Activated naive CD8-positive, alpha-beta T cell treated with anti-CD3 and anti-CD28 coated beads, Interleukin-2, amount 10 ng/mL, durations not matched to agents 7 days and 5 days (primary cell): ENCODE data around the gene CPA5. TPM values are rescaled to one million over a fixed set of nuclear protein-coding genes. Genes with fewer than 3 reads are reported as not detected.

Experiments
- ATAC-seq: fragments of 150-1000 bp; cut with Tn5 transposase; one replicate; pipeline ENCODE4 v1.10.0; 2021; ENCODE audit warnings: low read depth, moderate library complexity
- POLR2A ChIA-PET: fragments of 350-600 bp; sonication (Branson Sonifier 250); formaldehyde crosslinking; loops from one replicate; lab custom pipeline; 2021; ENCODE audit warnings: antibody characterized with exemption; lab: Charles Lee
- DNase-seq: peaks from one replicate; pipeline ENCODE4 v3.0.0; 2021
- H3K27ac Mint-ChIP-seq: one replicate; pipeline ENCODE4 v1.8.0; 2022; ENCODE audit warnings: mild to moderate bottlenecking, mixed read lengths
- H3K27me3 Mint-ChIP-seq: one replicate; pipeline ENCODE4 v1.8.0; 2022; ENCODE audit warnings: mild to moderate bottlenecking, moderate library complexity, mixed read lengths
- H3K36me3 Mint-ChIP-seq: one replicate; pipeline ENCODE4 v1.8.0; 2021; ENCODE audit warnings: mild to moderate bottlenecking, mixed read lengths
- H3K4me1 Mint-ChIP-seq: one replicate; pipeline ENCODE4 v1.8.0; 2021; ENCODE audit warnings: mixed read lengths
- H3K4me3 Mint-ChIP-seq: one replicate; pipeline ENCODE4 v1.8.0; 2022; ENCODE audit warnings: mild to moderate bottlenecking, moderate library complexity, mixed read lengths
- H3K9me3 Mint-ChIP-seq: one replicate; pipeline ENCODE4 v1.8.0; 2021; ENCODE audit warnings: mixed read lengths
- total RNA-seq, 2 experiments: library from RNA; stranded (reverse); gene quantifications; one replicate each; pipeline ENCODE4 v1.2.3, GENCODE V29; 2021

CPA5 gene
- total RNA-seq, 2 experiments from 2014 or later, result 8.7 to 9.4 TPM

- no peaks in the 10 kb centered on the region for H3K4me1 Mint-ChIP-seq
- H3K4me3 Mint-ChIP-seq, result no peak overlapping the region
- H3K36me3 Mint-ChIP-seq, result peaks cover 4% of the 10 kb centered on the region
- no peak overlapping the region for H3K27ac Mint-ChIP-seq
- POLR2A ChIA-PET, result no interaction called here
- ATAC-seq (no peak), DNase-seq (no peak)
- H3K9me3 Mint-ChIP-seq, result peaks cover 6% of the 10 kb centered on the region
- no peaks in the 10 kb centered on the region for H3K27me3 Mint-ChIP-seq
Measured at GRCh38 chr7:130380861-130381455, 36.3 kb downstream of the CPA5 start.

- ATAC-seq, result no peak
- no peaks in the 10 kb centered on the region for H3K27me3 Mint-ChIP-seq
- H3K4me1 Mint-ChIP-seq, result peaks cover under 1% of the 10 kb centered on the region
- no peak overlapping the region for H3K4me3 Mint-ChIP-seq
- peaks cover under 1% of the 10 kb centered on the region for H3K9me3 Mint-ChIP-seq
- peaks cover under 1% of the 10 kb centered on the region for H3K36me3 Mint-ChIP-seq
- H3K27ac Mint-ChIP-seq, result no peak overlapping the region
- DNase-seq, result no peak
- POLR2A ChIA-PET, result no interaction called here
Measured at GRCh38 chr7:130381468-130382312, 37.1 kb downstream of the CPA5 start.

- Mint-ChIP-seq H3K27me3 (no peaks in the 10 kb centered on the region), H3K27ac (no peak overlapping the region), H3K4me1 (peaks cover 4% of the 10 kb centered on the region), H3K9me3 (peaks cover 4% of the 10 kb centered on the region), H3K36me3 (no peaks in the 10 kb centered on the region), H3K4me3 (no peak overlapping the region)
- ATAC-seq, result no peak
- POLR2A ChIA-PET, result no interaction called here
- no peak for DNase-seq
Measured at GRCh38 chr7:130383187-130383980, 38.8 kb downstream of the CPA5 start.

GRCh38 chr7:130384371-130384801, 39.8 kb downstream of the CPA5 start:
- no peak for DNase-seq
- peaks cover 4% of the 10 kb centered on the region for H3K9me3 Mint-ChIP-seq
- no peak overlapping the region for H3K27ac Mint-ChIP-seq
- peaks cover 2% of the 10 kb centered on the region for H3K36me3 Mint-ChIP-seq
- no peak for ATAC-seq
- H3K4me3 Mint-ChIP-seq, result no peak overlapping the region
- no peaks in the 10 kb centered on the region for H3K27me3 Mint-ChIP-seq
- H3K4me1 Mint-ChIP-seq, result peaks cover 4% of the 10 kb centered on the region
- POLR2A ChIA-PET, result no interaction called here

- H3K4me3 Mint-ChIP-seq, result no peak overlapping the region
- no peak overlapping the region for H3K27ac Mint-ChIP-seq
- H3K27me3 Mint-ChIP-seq, result no peaks in the 10 kb centered on the region
- H3K36me3 Mint-ChIP-seq, result peaks cover 2% of the 10 kb centered on the region
- DNase-seq, result no peak
- no peak for ATAC-seq
- POLR2A ChIA-PET, result interaction anchor here (0.6 kb wide), 1 partner anchor 13 kb away, joined by 7 read pairs; no protein-coding TSS in a partner anchor
- peaks cover 4% of the 10 kb centered on the region for H3K4me1 Mint-ChIP-seq
- H3K9me3 Mint-ChIP-seq, result peaks cover 4% of the 10 kb centered on the region
Measured at GRCh38 chr7:130384841-130385599, 40.4 kb downstream of the CPA5 start.

- Mint-ChIP-seq H3K27ac (no peak overlapping the region), H3K27me3 (no peaks in the 10 kb centered on the region), H3K4me3 (no peak overlapping the region), H3K4me1 (peaks cover 4% of the 10 kb centered on the region), H3K9me3 (peaks cover 4% of the 10 kb centered on the region), H3K36me3 (peaks cover 2% of the 10 kb centered on the region)
- POLR2A ChIA-PET, result interaction anchor here (0.6 kb wide), 1 partner anchor 12 kb away, joined by 7 read pairs; no protein-coding TSS in a partner anchor
- ATAC-seq (no peak), DNase-seq (no peak)
Measured at GRCh38 chr7:130385600-130386066, 41.0 kb downstream of the CPA5 start.

- H3K9me3 Mint-ChIP-seq, result peaks cover 4% of the 10 kb centered on the region
- no peak for ATAC-seq
- H3K4me1 Mint-ChIP-seq, result peaks cover 4% of the 10 kb centered on the region
- H3K27me3 Mint-ChIP-seq, result no peaks in the 10 kb centered on the region
- DNase-seq, result no peak
- POLR2A ChIA-PET, result no interaction called here
- H3K4me3 Mint-ChIP-seq, result no peak overlapping the region
- H3K36me3 Mint-ChIP-seq, result peaks cover 2% of the 10 kb centered on the region
- no peak overlapping the region for H3K27ac Mint-ChIP-seq
Measured at GRCh38 chr7:130386876-130387275, 42.3 kb downstream of the CPA5 start.

GRCh38 chr7:130387306-130387627, 42.7 kb downstream of the CPA5 start:
- peaks cover 4% of the 10 kb centered on the region for H3K9me3 Mint-ChIP-seq
- no peaks in the 10 kb centered on the region for H3K27me3 Mint-ChIP-seq
- peaks cover 3% of the 10 kb centered on the region for H3K36me3 Mint-ChIP-seq
- ATAC-seq (no peak), DNase-seq (no peak)
- H3K4me3 Mint-ChIP-seq, result no peak overlapping the region
- H3K4me1 Mint-ChIP-seq, result peaks cover 4% of the 10 kb centered on the region
- H3K27ac Mint-ChIP-seq, result no peak overlapping the region
- POLR2A ChIA-PET, result no interaction called here

GRCh38 chr7:130387628-130388403, 43.2 kb downstream of the CPA5 start:
- peaks cover 3% of the 10 kb centered on the region for H3K36me3 Mint-ChIP-seq

GRCh38 chr7:130388671-130389070, 44.1 kb downstream of the CPA5 start:
- H3K27me3 Mint-ChIP-seq, result peaks cover 2% of the 10 kb centered on the region
- DNase-seq (no peak), ATAC-seq (no peak)
- H3K9me3 Mint-ChIP-seq, result peaks cover 4% of the 10 kb centered on the region
- peaks cover 6% of the 10 kb centered on the region for H3K36me3 Mint-ChIP-seq
- H3K4me1 Mint-ChIP-seq, result peaks cover 15% of the 10 kb centered on the region
- H3K4me3 Mint-ChIP-seq, result no peak overlapping the region
- no peak overlapping the region for H3K27ac Mint-ChIP-seq
- POLR2A ChIA-PET, result no interaction called here

More at GRCh38 chr7:130387628-130388403, 43.2 kb downstream of the CPA5 start:
- no peak overlapping the region for H3K27ac Mint-ChIP-seq
- peaks cover 4% of the 10 kb centered on the region for H3K9me3 Mint-ChIP-seq
- no peak overlapping the region for H3K4me3 Mint-ChIP-seq
- DNase-seq (no peak), ATAC-seq (no peak)
- peaks cover 2% of the 10 kb centered on the region for H3K27me3 Mint-ChIP-seq
- POLR2A ChIA-PET, result no interaction called here
- H3K4me1 Mint-ChIP-seq, result peaks cover 8% of the 10 kb centered on the region

- POLR2A ChIA-PET, result no interaction called here
- Mint-ChIP-seq H3K36me3 (peaks cover 6% of the 10 kb centered on the region), H3K4me3 (no peak overlapping the region), H3K27ac (no peak overlapping the region), H3K27me3 (peaks cover 2% of the 10 kb centered on the region), H3K9me3 (peaks cover 4% of the 10 kb centered on the region), H3K4me1 (peaks cover 31% of the 10 kb centered on the region)
- no peak for ATAC-seq
- DNase-seq, result no peak
Measured at GRCh38 chr7:130390486-130390885, 45.9 kb downstream of the CPA5 start.

- H3K4me3 Mint-ChIP-seq, result no peak overlapping the region
- ATAC-seq (no peak), DNase-seq (no peak)
- H3K27ac Mint-ChIP-seq, result peak overlapping the region; percentile 95
- peaks cover 18% of the 10 kb centered on the region for H3K36me3 Mint-ChIP-seq
- POLR2A ChIA-PET, result interaction anchor here (1.5 to 1.9 kb wide), 2 partner anchors 24 to 25 kb away, joined by 5 to 12 read pairs; no protein-coding TSS in a partner anchor
- H3K9me3 Mint-ChIP-seq, result no peaks in the 10 kb centered on the region
- peaks cover 30% of the 10 kb centered on the region for H3K4me1 Mint-ChIP-seq
- H3K27me3 Mint-ChIP-seq, result peaks cover 2% of the 10 kb centered on the region
Measured at GRCh38 chr7:130393101-130393561, 48.5 kb downstream of the CPA5 start.
